Brain microvascular endothelial cell (primary cell): ENCODE measurements around the gene TMEM201.

ENCODE experiments used
- DNase-seq: peaks from one replicate; pipeline ENCODE4 v3.0.0-alpha.2; 2020
- H3K27ac ChIP-seq: fragments of 250-450 bp; sonication (Bioruptor Pico); 2 replicates; pipeline ENCODE4 v1.5.1; 2020; ENCODE audit warnings: mild to moderate bottlenecking, moderate library complexity
- H3K27me3 ChIP-seq: fragments of 250-450 bp; sonication (Bioruptor Pico); replicated peaks from 2 replicates; pipeline ENCODE4 v1.5.1; 2020; ENCODE audit warnings: mild to moderate bottlenecking
- H3K36me3 ChIP-seq: fragments of 250-450 bp; sonication (Bioruptor Pico); replicated peaks from 2 replicates; pipeline ENCODE4 v1.5.1; 2020; ENCODE audit warnings: mild to moderate bottlenecking
- H3K4me3 ChIP-seq: 2 replicates; pipeline ENCODE4 v1.5.1; 2011; ENCODE audit warnings: low read depth, mild to moderate bottlenecking, control low read depth, low read length, moderate library complexity
- CTCF ChIP-seq: IDR thresholded peaks from 2 replicates; pipeline ENCODE4 v1.5.1; 2011; ENCODE audit warnings: low read depth, mild to moderate bottlenecking, moderate library complexity, low read length, control low read depth, inconsistent platforms; ENCODE audit errors: missing control alignments
- in situ Hi-C: cut with HindIII; loops from 2 replicates; pipeline ENCODE4 v1.10.0; 2017; ENCODE audit warnings: low sequenced_read_pairs, low pct_ligation_motif_present

TMEM201 gene

GRCh38 chr1:9634582-9634981 is 45.9 kb downstream of the TMEM201 start:
- H3K27me3 ChIP-seq, result no peaks in the 10 kb centered on the region

GRCh38 chr1:9639227-9639626 is 50.5 kb downstream of the TMEM201 start:
- Histone ChIP-seq H3K27me3 (no peaks in the 10 kb centered on the region), H3K36me3 (no peaks in the 10 kb centered on the region), H3K4me3 (no peak overlapping the region), H3K27ac (no peak overlapping the region)
- in situ Hi-C loops, result no loop called here
- TF ChIP-seq CTCF, result no peak
- DNase-seq, result no peak

More at GRCh38 chr1:9634582-9634981, 45.9 kb downstream of the TMEM201 start:
- DNase-seq, result no peak
- Histone ChIP-seq H3K27ac (no peak overlapping the region), H3K36me3 (no peaks in the 10 kb centered on the region), H3K4me3 (no peak overlapping the region)
- in situ Hi-C loops, result no loop called here
- no peak for TF ChIP-seq CTCF

- in situ Hi-C loops, result no loop called here
- Histone ChIP-seq H3K27ac (no peak overlapping the region), H3K4me3 (no peak overlapping the region), H3K36me3 (no peaks in the 10 kb centered on the region), H3K27me3 (no peaks in the 10 kb centered on the region)
- no peak for TF ChIP-seq CTCF
- no peak for DNase-seq
Measured at GRCh38 chr1:9643351-9644256, 54.9 kb downstream of the TMEM201 start.

GRCh38 chr1:9646037-9646436 is 57.3 kb downstream of the TMEM201 start:
- TF ChIP-seq CTCF, result no peak
- no peak overlapping the region for H3K4me3 ChIP-seq
- no peaks in the 10 kb centered on the region for H3K36me3 ChIP-seq
- in situ Hi-C loops, result no loop called here
- peaks cover 5% of the 10 kb centered on the region for H3K27me3 ChIP-seq
- H3K27ac ChIP-seq, result no peak overlapping the region
- no peak for DNase-seq

- no peak for DNase-seq
- Histone ChIP-seq H3K27me3 (peaks cover 9% of the 10 kb centered on the region), H3K4me3 (no peak overlapping the region), H3K36me3 (no peaks in the 10 kb centered on the region), H3K27ac (no peak overlapping the region)
- in situ Hi-C loops, result no loop called here
- TF ChIP-seq CTCF, result no peak
Measured at GRCh38 chr1:9648171-9648570, 59.5 kb downstream of the TMEM201 start.
